ENCODE measurements around the gene HRH1.
"Not testable (repeated sequence)": the region's sequence is repeated elsewhere in the genome, so short reads cannot be mapped to it uniquely, and the experiment has no call there.

Gene HRH1

DNA sequence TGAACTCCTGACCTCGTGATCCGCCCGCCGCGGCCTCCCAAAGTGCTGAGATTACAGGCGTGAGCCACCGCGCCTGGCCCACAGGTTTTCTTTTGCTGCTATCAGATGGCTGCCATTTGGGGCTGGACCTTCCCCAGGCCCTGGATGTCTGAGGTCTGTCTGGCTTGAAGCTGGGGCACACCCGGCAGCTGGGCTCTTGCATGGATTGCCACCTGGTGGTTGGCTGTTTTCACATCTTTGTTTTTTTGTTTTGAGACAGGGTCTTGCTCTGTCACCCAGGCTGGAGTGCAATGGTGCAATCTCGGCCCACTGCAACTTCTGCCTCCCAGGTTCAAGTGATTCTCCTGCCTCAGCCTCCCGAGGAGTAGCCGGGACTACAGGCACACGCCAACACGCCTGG, 51.6 kb downstream of the HRH1 start:
- peak overlapping the region; percentile 97 for H3K27ac ChIP-seq (ENCODE audit: poor library complexity, severe bottlenecking)
- not testable (repeated sequence) for H3K4me3 ChIP-seq (ENCODE audit: severe bottlenecking); H3K27me3 ChIP-seq (ENCODE audit: insufficient read depth, poor library complexity, severe bottlenecking); DNase-seq (ENCODE audit: low spot score); H3K9me3 ChIP-seq (ENCODE audit: severe bottlenecking); ATAC-seq (ENCODE audit: low read depth)
- TF ChIP-seq CTCF (IDR thresholded peaks at IDR 0.05; ENCODE audit: poor library complexity, severe bottlenecking), result peak; percentile 68
- H3K36me3 ChIP-seq (ENCODE audit: low read depth), result peaks cover 19% of the 10 kb centered on the region
- peaks cover 38% of the 10 kb centered on the region for H3K4me1 ChIP-seq (ENCODE audit: insufficient read depth, poor library complexity, severe bottlenecking)

- no peaks in the 10 kb centered on the region for H3K9me3 ChIP-seq (ENCODE audit: severe bottlenecking)
- peak overlapping the region; percentile 97 for H3K27ac ChIP-seq (ENCODE audit: poor library complexity, severe bottlenecking)
- TF ChIP-seq CTCF (IDR thresholded peaks at IDR 0.05; ENCODE audit: poor library complexity, severe bottlenecking), result no peak
- peaks cover 36% of the 10 kb centered on the region for H3K4me1 ChIP-seq (ENCODE audit: insufficient read depth, poor library complexity, severe bottlenecking)
- ATAC-seq (ENCODE audit: low read depth) (no peak), DNase-seq (ENCODE audit: low spot score) (no peak)
- no peaks in the 10 kb centered on the region for H3K27me3 ChIP-seq (ENCODE audit: insufficient read depth, poor library complexity, severe bottlenecking)
- H3K4me3 ChIP-seq (ENCODE audit: severe bottlenecking), result no peak overlapping the region
- H3K36me3 ChIP-seq (ENCODE audit: low read depth), result peaks cover 19% of the 10 kb centered on the region
Observed at GRCh38 chr3:11206316-11206715, 52.0 kb downstream of the HRH1 start.

DNA sequence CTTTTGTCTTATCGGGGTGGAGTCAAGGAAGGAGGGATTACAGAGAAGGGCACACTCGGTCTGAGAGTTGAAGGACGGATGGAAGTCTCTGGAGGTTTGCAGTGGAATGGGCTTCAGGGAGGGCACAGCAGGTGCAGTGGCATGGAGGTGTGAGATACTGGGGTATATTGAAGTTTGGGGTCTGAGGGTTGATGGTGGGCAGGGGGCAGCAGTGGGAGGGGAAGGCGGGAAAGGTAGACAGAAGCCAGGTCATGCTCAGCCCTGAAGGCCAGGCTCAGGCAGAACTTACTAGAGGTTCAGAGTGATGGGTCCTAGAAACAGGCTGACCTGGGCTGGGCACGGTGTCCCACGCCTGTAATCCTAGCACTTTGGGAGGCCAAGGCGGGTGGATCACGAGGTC, 52.7 kb downstream of the HRH1 start:
- Histone ChIP-seq H3K9me3 (ENCODE audit: severe bottlenecking) (no peaks in the 10 kb centered on the region), H3K4me1 (ENCODE audit: insufficient read depth, poor library complexity, severe bottlenecking) (peaks cover 36% of the 10 kb centered on the region), H3K27ac (ENCODE audit: poor library complexity, severe bottlenecking) (peak overlapping the region; percentile 97), H3K4me3 (ENCODE audit: severe bottlenecking) (no peak overlapping the region), H3K36me3 (ENCODE audit: low read depth) (peaks cover 19% of the 10 kb centered on the region), H3K27me3 (ENCODE audit: insufficient read depth, poor library complexity, severe bottlenecking) (no peaks in the 10 kb centered on the region)
- no peak for ATAC-seq (ENCODE audit: low read depth)
- no peak for DNase-seq (ENCODE audit: low spot score)
- TF ChIP-seq CTCF (IDR thresholded peaks at IDR 0.05; ENCODE audit: poor library complexity, severe bottlenecking), result no peak

- ATAC-seq (ENCODE audit: low read depth) (peak; percentile 14; the same call in 2 of the 3 replicates), DNase-seq (ENCODE audit: low spot score) (no peak)
- H3K4me1 ChIP-seq (ENCODE audit: insufficient read depth, poor library complexity, severe bottlenecking), result peaks cover 34% of the 10 kb centered on the region
- TF ChIP-seq CTCF (IDR thresholded peaks at IDR 0.05; ENCODE audit: poor library complexity, severe bottlenecking), result peak; percentile 13
- H3K27ac ChIP-seq (ENCODE audit: poor library complexity, severe bottlenecking), result peak overlapping the region; percentile 78
- H3K27me3 ChIP-seq (ENCODE audit: insufficient read depth, poor library complexity, severe bottlenecking), result no peaks in the 10 kb centered on the region
- H3K4me3 ChIP-seq (ENCODE audit: severe bottlenecking), result no peak overlapping the region
- H3K36me3 ChIP-seq (ENCODE audit: low read depth), result peaks cover 26% of the 10 kb centered on the region
- H3K9me3 ChIP-seq (ENCODE audit: severe bottlenecking), result no peaks in the 10 kb centered on the region
Observed at GRCh38 chr3:11211531-11212298, 57.4 kb downstream of the HRH1 start.

DNA sequence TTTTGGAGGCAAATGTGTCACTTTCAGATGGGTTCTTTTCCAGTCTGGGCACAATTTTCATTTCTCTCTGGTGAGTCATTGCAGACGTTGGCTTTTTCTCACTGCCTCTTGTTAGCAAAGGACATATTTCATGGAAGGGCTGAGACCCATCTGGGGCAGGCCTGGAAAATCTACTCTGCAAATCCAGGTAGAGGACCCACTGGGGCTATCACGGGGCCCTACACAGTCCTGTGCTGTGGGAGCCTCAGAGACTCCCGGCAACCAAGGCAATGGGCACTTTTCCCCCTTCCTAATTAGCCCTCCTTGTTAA, 58.0 kb downstream of the HRH1 start:
- no peaks in the 10 kb centered on the region for H3K27me3 ChIP-seq (ENCODE audit: insufficient read depth, poor library complexity, severe bottlenecking)
- peaks cover 34% of the 10 kb centered on the region for H3K4me1 ChIP-seq (ENCODE audit: insufficient read depth, poor library complexity, severe bottlenecking)
- H3K9me3 ChIP-seq (ENCODE audit: severe bottlenecking), result no peaks in the 10 kb centered on the region
- ATAC-seq (ENCODE audit: low read depth) (peak; percentile 65), DNase-seq (ENCODE audit: low spot score) (no peak)
- TF ChIP-seq CTCF (IDR thresholded peaks at IDR 0.05; ENCODE audit: poor library complexity, severe bottlenecking), result no peak
- peaks cover 24% of the 10 kb centered on the region for H3K36me3 ChIP-seq (ENCODE audit: low read depth)
- H3K27ac ChIP-seq (ENCODE audit: poor library complexity, severe bottlenecking), result peak overlapping the region; percentile 78
- no peak overlapping the region for H3K4me3 ChIP-seq (ENCODE audit: severe bottlenecking)

Data from RWPE2 (cell line).